B cell (primary cell): ENCODE results near the gene ZNF524. TPM values are rescaled to one million over a fixed set of nuclear protein-coding genes. Genes with fewer than 3 reads are reported as not detected.

Experiments
- ATAC-seq: fragments of 200-7000 bp; cut with Tn5 transposase; one replicate; pipeline ENCODE4 v1.10.0; 2021; ENCODE audit warnings: low read depth, mild to moderate bottlenecking, moderate number of reproducible peaks, moderate library complexity
- CTCF ChIA-PET: fragments of 350-600 bp; sonication (Branson Sonifier 250); formaldehyde crosslinking; loops from one replicate; lab custom pipeline; 2021; ENCODE audit warnings: antibody characterized with exemption, inconsistent platforms; lab: Charles Lee
- POLR2A ChIA-PET: fragments of 350-600 bp; sonication (Branson Sonifier 250); formaldehyde crosslinking; loops from one replicate; lab custom pipeline; 2021; ENCODE audit warnings: antibody characterized with exemption; lab: Charles Lee
- DNase-seq: peaks from one replicate; pipeline ENCODE4 v3.0.0; 2013
- H2AFZ ChIP-seq: 2 replicates; pipeline ENCODE4 v1.6.1; 2012; ENCODE audit warnings: mild to moderate bottlenecking, low read depth, low read length; ENCODE audit not compliant: insufficient read depth, poor library complexity, severe bottlenecking
- H3K27ac ChIP-seq, 2 donors: 1 replicate in 1 of 2; 2 replicates in 1 of 2; pipeline ENCODE4 v1.5.1; 2012 to 2013; ENCODE audit warnings: low read length in 2 of 2, mild to moderate bottlenecking in 2 of 2, moderate library complexity in 1 of 2
- H3K27me3 ChIP-seq, 4 experiments: fragments of 200-600 bp in 1 of 4; sonication (generic) in 1 of 4; replicated peaks in 1 of 4; 1 replicate in 2 of 4; 2 replicates in 2 of 4; pipeline versions ENCODE4 v1.6.1 to v1.7.0; 2013 to 2016; ENCODE audit warnings: low read length in 3 of 4, mild to moderate bottlenecking in 2 of 4, mixed read lengths in 1 of 4, moderate library complexity in 1 of 4; ENCODE audit not compliant: insufficient read depth in 4 of 4, control insufficient read depth in 3 of 4; ENCODE audit errors: control extremely low read depth in 1 of 4
- H3K36me3 ChIP-seq, 2 experiments: replicated peaks in 1 of 2; 1 replicate in 1 of 2; 2 replicates in 1 of 2; pipeline versions ENCODE4 v1.6.1 to v1.7.1; 2013; ENCODE audit warnings: low read length in 1 of 2; ENCODE audit not compliant: insufficient read depth in 2 of 2, control insufficient read depth in 1 of 2; ENCODE audit errors: control extremely low read depth in 1 of 2, extremely low read depth in 1 of 2
- H3K4me1 ChIP-seq, 2 donors: fragments of 200-600 bp in 1 of 2; sonication (generic) in 1 of 2; 1 replicate in 1 of 2; 2 replicates in 1 of 2; pipeline versions ENCODE4 v1.5.1 to v1.6.1; 2013 to 2017; ENCODE audit warnings: low read length in 2 of 2; ENCODE audit not compliant: control insufficient read depth in 2 of 2, insufficient read depth in 2 of 2
- H3K4me2 ChIP-seq: replicated peaks from 2 replicates; pipeline ENCODE3; 2012; ENCODE audit warnings: mild to moderate bottlenecking, low read depth, low read length; ENCODE audit not compliant: poor library complexity, severe bottlenecking
- H3K4me3 ChIP-seq, 5 experiments: fragments of 200-600 bp in 1 of 5; sonication (generic) in 1 of 5; 1 replicate in 3 of 5; 2 replicates in 2 of 5; pipeline versions ENCODE4 v1.5.1 to v1.7.0; 2011 to 2016; ENCODE audit warnings: low read length in 4 of 5, mild to moderate bottlenecking in 4 of 5, low read depth in 2 of 5, control low read depth in 1 of 5, moderate library complexity in 1 of 5; ENCODE audit not compliant: insufficient read depth in 1 of 5; ENCODE audit errors: control extremely low read depth in 1 of 5, extremely low read depth in 1 of 5
- H3K79me2 ChIP-seq: fragments of 200-600 bp; sonication (generic); one replicate; pipeline ENCODE4 v1.6.0; 2016; ENCODE audit warnings: low read length; ENCODE audit not compliant: control insufficient read depth, insufficient read depth
- H3K9ac ChIP-seq: fragments of 200-600 bp; sonication (generic); 2 replicates; pipeline ENCODE4 v1.6.1; 2017; ENCODE audit warnings: mild to moderate bottlenecking, low read length, moderate library complexity
- H3K9me3 ChIP-seq, 3 donors: one replicate each; pipeline versions ENCODE4 v1.6.1 to v1.7.1; 2013; ENCODE audit warnings: low read length in 2 of 3; ENCODE audit not compliant: control insufficient read depth in 2 of 3, insufficient read depth in 1 of 3; ENCODE audit errors: control extremely low read depth in 1 of 3
- H4K20me1 ChIP-seq: 2 replicates; pipeline ENCODE4 v1.6.0; 2012; ENCODE audit warnings: mild to moderate bottlenecking, low read length; ENCODE audit not compliant: insufficient read depth, control insufficient read depth, poor library complexity, severe bottlenecking
- H3K27ac Mint-ChIP-seq: one replicate; pipeline ENCODE4 v1.8.0; 2021; ENCODE audit warnings: mixed read lengths
- H3K27me3 Mint-ChIP-seq: one replicate; pipeline ENCODE4 v1.8.0; 2021; ENCODE audit warnings: mixed read lengths
- H3K4me1 Mint-ChIP-seq: one replicate; pipeline ENCODE4 v1.8.0; 2021; ENCODE audit warnings: mixed read lengths
- H3K4me3 Mint-ChIP-seq: one replicate; pipeline ENCODE4 v1.8.0; 2021; ENCODE audit warnings: mixed read lengths
- H3K9me3 Mint-ChIP-seq: one replicate; pipeline ENCODE4 v1.8.0; 2022; ENCODE audit warnings: mixed read lengths; ENCODE audit not compliant: insufficient read depth
- EZH2 ChIP-seq: IDR thresholded peaks from 2 replicates; pipeline ENCODE4 v1.6.1; 2012; ENCODE audit warnings: borderline replicate concordance, low read depth, mild to moderate bottlenecking, moderate library complexity, low read length; ENCODE audit not compliant: insufficient read depth, poor library complexity, severe bottlenecking
- WGBS: methylation state at CpG from one replicate; pipeline ENCODE4 v1.1.5; 2013; ENCODE audit warnings: missing lambda C conversion rate; ENCODE audit not compliant: insufficient coverage; 5-methylcytosine and 5-hydroxymethylcytosine counted together
- intact Hi-C: fragments of 100-400 bp; cut with micrococcal nuclease; formaldehyde crosslinking; loops from one replicate; pipeline ENCODE4 v1.10.0; 2022
- polyA plus RNA-seq: library from polyadenylated mRNA; depleted of rRNA; stranded (reverse); fragments of >200 nt; gene quantifications from 2 replicates; pipeline ENCODE4 v1.2.3, GENCODE V29; 2012
- total RNA-seq, 2 donors: library from RNA; stranded (reverse); fragments of 120-200 nt in 1 of 2; gene quantifications; 1 replicate in 1 of 2; 2 replicates in 1 of 2; pipeline versions ENCODE4 v1.2.3 to v1.2.4, GENCODE V29; 2013 to 2022
- TF ChIP-seq, protein P1 (sequence below): fragments of 200-600 bp; IDR thresholded peaks from one replicate; pipeline ENCODE4 v1.8.0; 2022; ENCODE audit warnings: antibody characterized with exemption, mild to moderate bottlenecking

The ZNF524 gene
- total and polyA plus RNA-seq, 2 donors (not counting 1 experiment from before 2014, with no cell fraction given): 23.8 to 27.4 TPM

GRCh38 chr19:55591555-55591954, 8.5 kb upstream of the ZNF524 start:
- 85% methylated on average over 4 of the region's 10 CpGs for WGBS
- Histone ChIP-seq H4K20me1 (no peaks in the 10 kb centered on the region), H3K9me3 (no peaks in the 10 kb centered on the region), H3K4me2 (no peak overlapping the region), H3K36me3 (peaks cover 0 to 15% of the 10 kb centered on the region in 2 experiments), H2AFZ (no peak overlapping the region), H3K4me1 (peaks cover 11 to 16% of the 10 kb centered on the region in 2 donors), H3K27me3 (no peaks in the 10 kb centered on the region), H3K4me3 (no peak overlapping the region), H3K27ac (no peak overlapping the region), H3K79me2 (no peaks in the 10 kb centered on the region), H3K9ac (no peak overlapping the region)
- Mint-ChIP-seq H3K27me3 (no peaks in the 10 kb centered on the region), H3K9me3 (no peaks in the 10 kb centered on the region), H3K4me1 (peaks cover 12% of the 10 kb centered on the region), H3K27ac (no peak overlapping the region), H3K4me3 (no peak overlapping the region)
- ChIA-PET POLR2A (no interaction called here), CTCF (no interaction called here)
- DNase-seq: no peak
- no peak for TF ChIP-seq EZH2
- intact Hi-C loops: no loop called here
- ATAC-seq: no peak

- Histone ChIP-seq H3K27ac (no peak overlapping the region), H3K4me3 (no peak overlapping the region), H3K9ac (no peak overlapping the region), H3K9me3 (no peaks in the 10 kb centered on the region), H2AFZ (no peak overlapping the region), H4K20me1 (no peaks in the 10 kb centered on the region), H3K27me3 (no peaks in the 10 kb centered on the region), H3K4me1 (peaks cover 5 to 6% of the 10 kb centered on the region in 2 donors), H3K79me2 (no peaks in the 10 kb centered on the region), H3K36me3 (peaks cover 0 to 19% of the 10 kb centered on the region in 2 experiments), H3K4me2 (no peak overlapping the region)
- CTCF ChIA-PET: no interaction called here
- POLR2A ChIA-PET: no interaction called here
- H3K4me3 Mint-ChIP-seq: no peak overlapping the region
- no peaks in the 10 kb centered on the region for H3K9me3 Mint-ChIP-seq
- H3K4me1 Mint-ChIP-seq: peaks cover 2% of the 10 kb centered on the region
- TF ChIP-seq, protein P1, sequence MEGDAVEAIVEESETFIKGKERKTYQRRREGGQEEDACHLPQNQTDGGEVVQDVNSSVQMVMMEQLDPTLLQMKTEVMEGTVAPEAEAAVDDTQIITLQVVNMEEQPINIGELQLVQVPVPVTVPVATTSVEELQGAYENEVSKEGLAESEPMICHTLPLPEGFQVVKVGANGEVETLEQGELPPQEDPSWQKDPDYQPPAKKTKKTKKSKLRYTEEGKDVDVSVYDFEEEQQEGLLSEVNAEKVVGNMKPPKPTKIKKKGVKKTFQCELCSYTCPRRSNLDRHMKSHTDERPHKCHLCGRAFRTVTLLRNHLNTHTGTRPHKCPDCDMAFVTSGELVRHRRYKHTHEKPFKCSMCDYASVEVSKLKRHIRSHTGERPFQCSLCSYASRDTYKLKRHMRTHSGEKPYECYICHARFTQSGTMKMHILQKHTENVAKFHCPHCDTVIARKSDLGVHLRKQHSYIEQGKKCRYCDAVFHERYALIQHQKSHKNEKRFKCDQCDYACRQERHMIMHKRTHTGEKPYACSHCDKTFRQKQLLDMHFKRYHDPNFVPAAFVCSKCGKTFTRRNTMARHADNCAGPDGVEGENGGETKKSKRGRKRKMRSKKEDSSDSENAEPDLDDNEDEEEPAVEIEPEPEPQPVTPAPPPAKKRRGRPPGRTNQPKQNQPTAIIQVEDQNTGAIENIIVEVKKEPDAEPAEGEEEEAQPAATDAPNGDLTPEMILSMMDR: no peak
- TF ChIP-seq EZH2: no peak
- DNase-seq (peak; percentile 15), ATAC-seq (no peak)
- intact Hi-C loops: no loop called here
- 98% methylated on average over 73 of the region's 73 CpGs for WGBS
- H3K27ac Mint-ChIP-seq: no peak overlapping the region
- no peaks in the 10 kb centered on the region for H3K27me3 Mint-ChIP-seq
Measured at GRCh38 chr19:55592391-55593090, 7.5 kb upstream of the ZNF524 start.
